K562 (cell line): ENCODE data around the gene PPP1R13B.
A peak's percentile ranks its signal among the peaks of the same experiment; 100 is the strongest.

Experiments
- CTCF ChIP-seq, 3 experiments: IDR thresholded peaks in 2 of 3; conservative IDR thresholded peaks in 1 of 3; 2 replicates each; pipeline ENCODE4 v1.5.1; 2011 to 2012; ENCODE audit warnings: low read length in 3 of 3, mild to moderate bottlenecking in 3 of 3, control low read depth in 2 of 3, improper control_type of control experiment in 1 of 3, inconsistent platforms in 1 of 3, low read depth in 1 of 3, mixed read lengths in 1 of 3, moderate library complexity in 1 of 3; ENCODE audit not compliant: insufficient read depth in 2 of 3
- E2F1 ChIP-seq: sonication (generic); formaldehyde crosslinking; IDR thresholded peaks from 2 replicates; pipeline ENCODE4 v1.8.1; 2023; ENCODE audit warnings: mild to moderate bottlenecking, missing genetic modification reagents, moderate library complexity
- EP300 ChIP-seq: IDR thresholded peaks from 2 replicates; pipeline ENCODE4 v1.6.1; 2012; ENCODE audit warnings: low read length, improper control_type of control experiment
- GTF2F1 ChIP-seq: IDR thresholded peaks from 2 replicates; pipeline ENCODE4 v1.6.1; 2011; ENCODE audit warnings: low read depth, low read length, improper control_type of control experiment
- POLR2AphosphoS5 ChIP-seq: IDR thresholded peaks from 2 replicates; pipeline ENCODE4 v1.6.1; 2011; ENCODE audit warnings: mild to moderate bottlenecking, low read depth, low read length, moderate library complexity; ENCODE audit not compliant: control insufficient read depth, insufficient read depth
- WHSC1 ChIP-seq: IDR thresholded peaks from one replicate; pipeline ENCODE4 v1.6.1; 2012; ENCODE audit warnings: low read length, control low read depth, inconsistent platforms
- TF ChIP-seq, protein P1 (sequence below): fragments of 250-450 bp; sonication (Bioruptor Pico); IDR thresholded peaks from 2 replicates; pipeline ENCODE4 v1.8.0; 2021; ENCODE audit warnings: moderate library complexity, mild to moderate bottlenecking, inconsistent platforms

GRCh38 chr14:103749860-103750259 is 97.5 kb downstream of the PPP1R13B start:
- TF ChIP-seq, protein P1, sequence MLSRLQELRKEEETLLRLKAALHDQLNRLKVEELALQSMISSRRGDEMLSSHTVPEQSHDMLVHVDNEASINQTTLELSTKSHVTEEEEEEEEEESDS (CRISPR knock-in tag) = no peak
- TF ChIP-seq EP300 (no peak), E2F1 (CRISPR knock-in tag) (no peak), CTCF (IDR thresholded peaks at IDR 0.05 in 2 of 3, conservative IDR thresholded peaks at IDR 0.05 in 1 of 3; ENCODE audit: insufficient read depth in 2 of 3, low read depth in 1 of 3, low read length in 3 of 3) (peak in 1 of 3 experiments; percentile 43; a peak in 2 of 6 replicates), GTF2F1 (no peak), POLR2AphosphoS5 (no peak), WHSC1 (no peak)
